Esophagus mucosa (tissue), 1 donor: Measurements from ENCODE around the gene CPEB2. TPM values are rescaled to one million over a fixed set of nuclear protein-coding genes. Genes with fewer than 3 reads are reported as not detected.

Experiments used
- ATAC-seq: fragments of 200-7000 bp; cut with Tn5 transposase; one replicate; pipeline ENCODE4 v1.9.1; 2020
- total RNA-seq: library from RNA; stranded (reverse); gene quantifications from one replicate; pipeline ENCODE4 v1.2.4, GENCODE V29; 2023
- donor health status: DM: yes; HTN: yes; CAD: no.

CPEB2 gene
- total RNA-seq = 18.3 TPM

- ATAC-seq = peak; percentile 83
Observed at GRCh38 chr4:15001869-15002658, at the start of gene CPEB2. Gene CPEB2, plus strand, starts transcription at chr4:15002481. Its CDS starts 193 bp downstream, at chr4:15002674.

DNA sequence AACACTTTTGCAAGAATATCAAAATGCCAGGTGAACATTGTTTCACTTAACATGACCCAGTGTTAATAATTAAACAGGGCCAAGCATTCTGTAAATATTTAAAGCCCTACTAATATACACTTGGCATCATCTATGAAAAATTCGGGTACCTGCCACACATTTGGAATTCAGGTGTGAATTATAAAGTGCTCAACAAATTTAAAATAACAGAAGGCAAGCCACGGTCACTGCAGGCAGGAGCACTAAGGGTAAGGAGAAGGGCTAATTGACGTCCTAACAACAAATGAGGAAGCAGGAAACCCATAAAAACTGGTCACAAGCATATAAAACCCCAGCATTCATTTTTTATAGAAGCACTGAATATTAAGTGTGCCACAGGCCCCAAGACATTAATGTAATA is 43.8 kb upstream of the CPEB2 start:
- ATAC-seq = no peak

DNA sequence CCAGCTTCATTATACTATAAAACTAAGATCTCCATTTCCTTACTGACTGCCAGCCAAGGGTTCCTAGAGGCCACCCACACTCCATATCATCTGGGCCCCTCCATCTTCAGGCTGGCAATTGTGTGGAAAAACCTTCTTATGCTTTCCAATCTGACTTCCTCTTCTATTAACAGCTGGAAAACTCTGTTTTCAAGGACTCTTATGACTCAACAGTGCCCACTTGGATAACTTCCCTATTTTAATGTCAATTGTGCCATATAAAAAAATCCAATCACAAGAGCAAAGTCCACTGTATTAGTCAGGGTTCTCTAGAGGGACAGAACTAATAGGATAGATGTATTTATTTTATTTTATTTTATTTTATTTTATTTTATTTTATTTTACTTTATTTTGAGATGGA is 41.0 kb upstream of the CPEB2 start:
- ATAC-seq = no peak

DNA sequence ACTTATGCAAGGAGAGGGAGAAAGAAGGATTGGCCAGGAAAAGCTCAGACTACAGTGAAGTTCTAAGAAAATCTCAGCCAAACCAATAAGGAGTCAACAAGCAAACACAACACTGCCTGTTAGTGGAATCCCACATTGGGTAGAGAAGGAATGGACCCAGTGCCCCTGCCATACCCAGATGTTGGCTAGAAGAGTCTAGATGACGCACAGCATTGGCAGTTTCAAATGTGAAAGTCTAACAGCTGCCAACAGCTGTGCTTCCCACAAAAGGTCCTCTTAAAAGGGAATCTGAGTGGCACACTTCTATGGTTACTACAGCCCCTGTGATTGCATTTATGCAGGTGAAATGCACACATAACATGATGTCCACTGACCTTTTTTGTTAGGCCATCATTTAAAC is 37.2 kb upstream of the CPEB2 start:
- no peak for ATAC-seq

DNA sequence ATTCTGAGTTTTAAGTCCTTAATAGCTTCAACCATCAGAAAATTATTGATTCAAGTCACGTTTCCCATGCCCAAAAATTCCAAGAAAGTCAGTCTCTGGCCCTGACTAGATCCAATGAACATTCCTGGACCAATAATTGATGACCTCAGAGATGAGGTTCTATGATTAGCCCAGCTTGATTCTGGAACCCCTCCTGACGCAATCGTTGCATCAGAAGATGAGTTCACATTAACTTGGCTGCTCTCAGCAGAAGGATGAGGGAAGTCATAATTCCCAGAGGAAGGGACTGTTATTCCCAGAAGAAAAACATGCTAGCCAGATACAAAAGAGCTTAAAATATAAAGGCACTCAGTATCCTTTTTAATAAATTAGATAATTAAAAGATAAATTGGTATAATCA is 34.3 kb upstream of the CPEB2 start:
- no peak for ATAC-seq

DNA sequence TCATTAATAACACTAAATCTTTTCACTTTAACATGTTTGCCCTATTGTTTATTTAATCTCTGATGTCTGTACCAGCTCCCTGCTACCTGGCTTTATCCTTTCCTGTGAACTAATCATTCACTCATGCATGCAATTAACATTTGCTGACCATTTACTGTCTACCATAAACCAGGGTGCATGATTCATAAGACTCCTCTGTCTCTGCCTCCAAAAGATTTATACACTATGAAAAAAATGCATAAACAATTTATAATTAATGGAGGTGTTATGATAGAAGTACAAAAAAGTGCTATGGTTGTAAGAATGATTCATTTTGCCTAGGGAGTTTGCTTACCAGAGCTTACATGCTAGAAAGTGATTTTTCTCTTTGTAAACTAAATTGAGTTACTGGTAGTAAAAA is 24.5 kb upstream of the CPEB2 start:
- no peak for ATAC-seq

DNA sequence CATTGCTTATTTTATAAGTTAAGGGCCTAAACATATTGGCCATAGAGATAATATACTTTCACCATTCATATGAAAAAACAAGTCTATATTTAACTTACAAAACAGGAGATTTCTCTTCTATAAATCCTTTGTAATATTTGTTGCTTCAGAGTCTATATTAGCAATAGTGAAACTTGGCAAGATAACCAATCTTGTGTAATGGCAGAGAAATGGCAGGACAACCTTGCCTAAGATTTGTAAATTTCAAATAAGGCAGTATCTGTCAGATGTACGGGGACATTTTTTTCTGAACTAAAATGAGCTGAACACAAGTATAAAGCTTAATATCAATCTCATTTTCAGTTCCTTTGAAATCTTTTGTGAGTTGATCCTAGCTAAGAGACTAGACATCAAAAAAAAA is 17.8 kb upstream of the CPEB2 start:
- ATAC-seq = no peak

- no peak for ATAC-seq
Observed at GRCh38 chr4:14985161-14985560, 17.1 kb upstream of the CPEB2 start.

DNA sequence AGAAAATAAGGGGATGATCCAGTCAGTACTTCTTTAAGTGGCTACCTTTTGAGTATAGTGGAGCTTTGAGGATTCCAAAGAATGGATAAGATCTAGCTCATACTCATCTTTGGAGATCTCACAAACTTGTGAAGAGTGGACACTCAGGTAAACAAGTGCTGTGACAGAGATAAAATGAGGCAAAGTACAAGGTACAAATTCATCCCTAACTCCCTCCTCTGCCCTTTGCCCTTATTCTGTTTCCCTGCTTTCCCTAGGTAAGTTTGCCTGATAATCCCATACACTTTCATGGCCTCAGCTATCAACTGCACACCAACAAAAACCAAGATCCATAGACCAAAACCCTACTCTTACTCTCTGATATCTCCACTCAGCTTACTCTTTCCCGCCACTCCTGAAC is 16.4 kb upstream of the CPEB2 start:
- no peak for ATAC-seq

DNA sequence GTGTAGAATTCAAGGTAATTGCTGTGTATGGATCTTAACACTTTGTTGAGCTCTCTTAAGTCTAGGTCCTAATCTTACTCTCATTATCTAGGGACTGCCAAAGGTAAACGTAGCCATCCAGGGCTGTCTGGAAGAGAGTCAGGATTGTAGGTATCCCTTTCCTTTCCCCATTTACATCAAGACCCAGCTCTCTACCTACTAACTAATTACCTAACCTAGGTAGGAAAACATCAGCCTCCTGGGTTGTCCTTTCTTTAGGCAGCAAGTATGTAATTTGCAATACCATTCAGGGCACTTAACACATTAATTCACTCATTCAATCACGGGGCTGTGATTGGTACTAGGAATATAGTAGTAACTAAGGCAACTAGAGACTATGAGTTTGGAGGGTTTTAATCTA is 15.2 kb upstream of the CPEB2 start:
- ATAC-seq = no peak

GRCh38 chr4:14990484-14990883 is 11.8 kb upstream of the CPEB2 start:
- no peak for ATAC-seq

DNA sequence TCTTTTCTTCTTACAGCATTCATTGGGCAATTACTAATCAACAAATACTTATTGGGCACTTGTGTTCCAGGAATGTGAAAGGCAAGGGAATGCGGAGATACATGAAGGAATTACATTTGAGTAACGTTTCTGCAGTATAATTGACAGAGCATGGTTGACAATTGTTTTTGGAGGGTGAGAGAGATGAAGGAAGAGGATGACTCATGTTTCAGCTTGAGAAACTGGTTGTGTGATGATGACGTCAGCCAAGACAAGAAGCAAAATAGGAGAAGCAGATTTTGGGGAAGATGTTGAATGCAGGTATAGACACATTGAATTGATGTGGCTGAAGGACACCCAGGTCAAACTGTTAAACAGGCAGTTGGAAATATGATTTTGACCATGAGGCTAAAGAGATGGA is 8.0 kb upstream of the CPEB2 start:
- ATAC-seq = peak; percentile 77

GRCh38 chr4:15001248-15001868 is 923 bp upstream of the CPEB2 start:
- peak; percentile 44 for ATAC-seq

GRCh38 chr4:15002659-15003400 is 549 bp downstream of the CPEB2 start:
- ATAC-seq = peak; percentile 45

GRCh38 chr4:15003401-15003890 is 1.2 kb downstream of the CPEB2 start:
- ATAC-seq = peak; percentile 3

- ATAC-seq = peak; percentile 1
Observed at GRCh38 chr4:15003891-15004738, 1.8 kb downstream of the CPEB2 start.

DNA sequence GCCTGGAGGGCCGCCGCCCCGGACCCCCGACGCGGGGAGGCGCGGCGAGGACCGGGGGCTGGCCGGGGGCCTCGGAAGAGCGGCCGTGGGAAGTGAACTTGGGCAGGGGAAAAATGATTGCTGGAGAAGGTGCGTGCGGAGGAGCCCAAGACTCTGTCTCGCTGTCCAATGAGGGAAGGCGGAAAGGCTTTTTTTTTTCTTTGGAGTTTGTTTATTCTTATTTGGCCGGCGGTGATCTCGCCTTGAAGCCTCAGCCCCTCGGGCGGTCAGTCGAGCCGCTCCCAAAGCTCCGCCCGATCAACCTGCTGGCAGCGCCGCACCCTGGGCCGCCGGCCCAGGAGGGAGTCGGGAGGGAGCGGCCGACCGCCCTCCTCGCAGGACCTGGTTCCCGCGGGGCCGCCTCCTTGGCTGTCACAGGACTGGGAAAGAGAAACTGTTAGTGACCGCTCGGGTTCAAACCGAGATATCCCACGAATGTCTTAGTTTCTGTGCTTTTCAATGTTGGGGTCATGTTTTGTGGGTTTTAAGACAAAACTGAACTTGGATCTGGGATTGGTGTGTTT is 2.5 kb downstream of the CPEB2 start:
- ATAC-seq = peak; percentile 49

GRCh38 chr4:15005474-15006115 is 3.3 kb downstream of the CPEB2 start:
- no peak for ATAC-seq

- no peak for ATAC-seq
Observed at GRCh38 chr4:15006416-15007024, 4.2 kb downstream of the CPEB2 start.

- ATAC-seq = no peak
Observed at GRCh38 chr4:15007201-15007600, 4.9 kb downstream of the CPEB2 start.

DNA sequence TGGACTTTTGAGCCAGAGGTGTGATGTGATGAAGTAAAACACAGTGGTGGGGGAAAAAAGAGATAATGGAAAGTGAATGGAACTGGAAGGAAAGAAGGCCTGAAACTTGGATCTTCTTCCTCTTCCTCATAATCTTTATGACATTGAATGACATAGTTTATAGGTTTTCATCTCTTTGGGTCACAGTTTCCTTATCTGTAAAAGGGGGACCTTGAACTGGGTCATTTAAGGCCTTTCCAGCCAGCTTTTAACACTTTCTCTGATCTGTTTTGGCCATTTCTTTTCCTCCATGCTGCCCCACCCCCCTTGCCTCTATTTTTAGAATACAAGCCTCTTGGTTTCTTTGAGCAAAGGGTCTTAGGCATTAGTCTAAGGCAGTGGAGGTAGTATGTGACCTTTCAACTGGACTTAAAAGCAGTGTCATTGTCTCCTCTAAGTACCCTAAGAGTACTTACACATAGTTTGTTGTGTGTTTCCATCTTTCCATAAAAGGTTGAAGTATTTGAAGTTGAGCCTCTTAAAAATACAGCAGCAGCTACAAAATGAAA is 7.8 kb downstream of the CPEB2 start:
- no peak for ATAC-seq
